ENCODE data around the gene SLITRK2. TPM values are rescaled to one million over a fixed set of nuclear protein-coding genes. Genes with fewer than 3 reads are reported as not detected.

The SLITRK2 gene
- total and polyA plus RNA-seq, 10 donors, result 0.73 to 12.1 (median 4.9) TPM

GRCh38 chrX:145832796-145833195 lies 15.2 kb downstream of the SLITRK2 start:
- Histone ChIP-seq H3K27ac (no peak overlapping the region), H3K4me1 (no peaks in the 10 kb centered on the region), H3K4me3 (no peak overlapping the region), H3K9me3 (no peaks in the 10 kb centered on the region), H3K36me3 (no peaks in the 10 kb centered on the region), H3K27me3 (replicated peaks in 1 of 7) (no peaks in the 10 kb centered on the region)
- WGBS, 5 donors, result 68 to 90% (median 75%) methylated on average over 5 of the region's 5 CpGs
- no peak for DNase-seq
- TF ChIP-seq POLR2AphosphoS5 (IDR thresholded peaks at IDR 0.05), result no peak
- TF ChIP-seq POLR2A (IDR thresholded peaks at IDR 0.05), result no peak
- TF ChIP-seq CTCF (IDR thresholded peaks at IDR 0.05 in 8 of 11, conservative IDR thresholded peaks at IDR 0.05 in 3 of 11), result no peak
- intact Hi-C loops (cut with DNase I; ENCODE audit: low total_unique reads), result no loop called here

GRCh38 chrX:145840531-145840930 lies 22.9 kb downstream of the SLITRK2 start:
- no peak overlapping the region for H3K27ac ChIP-seq
- no peaks in the 10 kb centered on the region for H3K36me3 ChIP-seq
- H3K4me3 ChIP-seq, result no peak overlapping the region
- H3K4me1 ChIP-seq, result no peaks in the 10 kb centered on the region
- H3K27me3 ChIP-seq (replicated peaks in 1 of 7), result no peaks in the 10 kb centered on the region
- 78 to 93% (median 85%) methylated on average over 5 to 9 of the region's 9 CpGs for WGBS, 5 donors
- no peak for DNase-seq
- H3K9me3 ChIP-seq, result no peaks in the 10 kb centered on the region
- intact Hi-C loops (cut with DNase I; ENCODE audit: low total_unique reads), result no loop called here
- TF ChIP-seq CTCF (IDR thresholded peaks at IDR 0.05 in 8 of 11, conservative IDR thresholded peaks at IDR 0.05 in 3 of 11) (no peak), POLR2A (IDR thresholded peaks at IDR 0.05) (no peak), POLR2AphosphoS5 (IDR thresholded peaks at IDR 0.05) (no peak)

GRCh38 chrX:145843146-145843904 lies 25.7 kb downstream of the SLITRK2 start:
- DNase-seq, result no peak
- intact Hi-C loops (cut with DNase I; ENCODE audit: low total_unique reads), result no loop called here
- no peak overlapping the region for H3K4me3 ChIP-seq
- TF ChIP-seq POLR2AphosphoS5 (IDR thresholded peaks at IDR 0.05) (no peak), POLR2A (IDR thresholded peaks at IDR 0.05) (no peak), CTCF (IDR thresholded peaks at IDR 0.05 in 8 of 11, conservative IDR thresholded peaks at IDR 0.05 in 3 of 11) (no peak)
- no peaks in the 10 kb centered on the region for H3K36me3 ChIP-seq
- 37 to 51% (median 42%) methylated on average over 7 of the region's 7 CpGs for WGBS, 5 donors
- no peaks in the 10 kb centered on the region for H3K4me1 ChIP-seq
- no peak overlapping the region for H3K27ac ChIP-seq
- H3K27me3 ChIP-seq (replicated peaks in 1 of 7), result no peaks in the 10 kb centered on the region
- no peaks in the 10 kb centered on the region for H3K9me3 ChIP-seq

GRCh38 chrX:145844886-145845285 lies 27.3 kb downstream of the SLITRK2 start:
- no peak overlapping the region for H3K4me3 ChIP-seq
- intact Hi-C loops (cut with DNase I; ENCODE audit: low total_unique reads), result no loop called here
- 81 to 100% (median 87%) methylated on average over 1 to 7 of the region's 7 CpGs for WGBS, 5 donors

More at GRCh38 chrX:145844886-145845285, 27.3 kb downstream of the SLITRK2 start:
- peaks cover 0 to 4% (median 0%) of the 10 kb centered on the region in 8 donors for H3K9me3 ChIP-seq
- no peak for DNase-seq
- no peak overlapping the region for H3K27ac ChIP-seq
- TF ChIP-seq POLR2AphosphoS5 (IDR thresholded peaks at IDR 0.05) (no peak), POLR2A (IDR thresholded peaks at IDR 0.05) (no peak), CTCF (IDR thresholded peaks at IDR 0.05 in 8 of 11, conservative IDR thresholded peaks at IDR 0.05 in 3 of 11) (no peak)
- H3K27me3 ChIP-seq (replicated peaks in 1 of 7), result no peaks in the 10 kb centered on the region
- H3K36me3 ChIP-seq, result no peaks in the 10 kb centered on the region
- no peaks in the 10 kb centered on the region for H3K4me1 ChIP-seq
